Esophagus squamous epithelium (tissue), 5 donors: ENCODE measurements around the gene SFRP4. TPM values are rescaled to one million over a fixed set of nuclear protein-coding genes. Genes with fewer than 3 reads are reported as not detected.
A peak's percentile ranks its signal among the peaks of the same experiment; 100 is the strongest.

Experiments
- DNase-seq: peaks from one replicate; lab custom pipeline; 2025; lab: John Stamatoyannopoulos, UW
- H3K27ac ChIP-seq, 4 donors: fragments of 200-600 bp; sonication (generic); one replicate each; pipeline ENCODE4 v1.5.1; 2016 to 2019; ENCODE audit warnings: mild to moderate bottlenecking in 1 of 4
- H3K27me3 ChIP-seq, 4 donors: fragments of 200-600 bp; sonication (generic); 1 replicate in 3 of 4; 2 replicates in 1 of 4; pipeline versions ENCODE4 v1.5.1 to v1.6.0; 2017 to 2021; ENCODE audit warnings: antibody characterized with exemption in 1 of 4
- H3K36me3 ChIP-seq, 3 donors: fragments of 200-600 bp; sonication (generic); one replicate each; pipeline ENCODE4 v1.5.1; 2016 to 2019
- H3K4me1 ChIP-seq, 3 donors: fragments of 200-600 bp; sonication (generic); one replicate each; pipeline ENCODE4 v1.5.1; 2017 to 2019
- H3K4me3 ChIP-seq, 4 donors: fragments of 200-600 bp; sonication (generic); 1 replicate in 3 of 4; 2 replicates in 1 of 4; pipeline ENCODE4 v1.5.1; 2016 to 2019; ENCODE audit warnings: mild to moderate bottlenecking in 2 of 4, moderate library complexity in 1 of 4
- H3K9me3 ChIP-seq, 3 donors: fragments of 200-600 bp; sonication (generic); one replicate each; pipeline ENCODE4 v1.5.1; 2016 to 2019
- CTCF ChIP-seq, 6 experiments: fragments of 450-650 bp in 4 of 6; fragments of 200-600 bp in 2 of 6; sonication (generic) in 2 of 6; IDR thresholded peaks; one replicate each; pipeline ENCODE4 v1.5.1; 2016 to 2019; ENCODE audit warnings: antibody characterized with exemption in 6 of 6, mild to moderate bottlenecking in 4 of 6, moderate library complexity in 4 of 6
- POLR2A ChIP-seq, 4 donors: fragments of 450-650 bp; IDR thresholded peaks; one replicate each; pipeline ENCODE4 v1.6.1; 2017; ENCODE audit warnings: antibody characterized with exemption in 4 of 4, mild to moderate bottlenecking in 4 of 4, moderate library complexity in 3 of 4
- WGBS, 2 donors: methylation state at CpG; one replicate each; pipeline ENCODE4 v1.1.5; 2018; 5-methylcytosine and 5-hydroxymethylcytosine counted together
- intact Hi-C: fragments of 100-400 bp; cut with DNase I; formaldehyde crosslinking; loops from one replicate; pipeline ENCODE4 v1.15.0; 2022
- total RNA-seq, 4 donors: library from RNA; depleted of rRNA; stranded (reverse); fragments of >200 nt; gene quantifications; one replicate each; pipeline ENCODE4 v1.1.0, GENCODE V29; 2016
- donor health status: DM: yes; HTN: yes; CAD: no.

Gene SFRP4
- total RNA-seq, 4 donors from 2014 or later = 0.21 to 0.57 TPM; not detected in 2

GRCh38 chr7:37927773-37928444, 11.3 kb upstream of the SFRP4 start:
- intact Hi-C loops = no loop called here
- 57 to 92% methylated on average over 2 of the region's 2 CpGs for WGBS, 2 donors

GRCh38 chr7:37925620-37926019, 9.0 kb upstream of the SFRP4 start:
- no peak for DNase-seq
- H3K36me3 ChIP-seq = no peaks in the 10 kb centered on the region
- peaks cover 2 to 14% (median 4%) of the 10 kb centered on the region in 3 donors for H3K4me1 ChIP-seq
- H3K9me3 ChIP-seq = peaks cover 0 to 6% (median 0%) of the 10 kb centered on the region in 3 donors
- peaks cover 0 to 14% (median 0%) of the 10 kb centered on the region in 4 donors for H3K27me3 ChIP-seq
- intact Hi-C loops = no loop called here
- WGBS, 2 donors = 82 to 88% methylated on average over 1 of the region's 1 CpG
- no peak overlapping the region for H3K27ac ChIP-seq
- H3K4me3 ChIP-seq = no peak overlapping the region
- TF ChIP-seq CTCF (IDR thresholded peaks at IDR 0.05) (no peak), POLR2A (IDR thresholded peaks at IDR 0.05) (no peak)

More at GRCh38 chr7:37927773-37928444, 11.3 kb upstream of the SFRP4 start:
- no peak for TF ChIP-seq CTCF (IDR thresholded peaks at IDR 0.05)
- TF ChIP-seq POLR2A (IDR thresholded peaks at IDR 0.05) = no peak
- no peak overlapping the region for H3K4me3 ChIP-seq
- H3K9me3 ChIP-seq = peaks cover 0 to 6% (median 0%) of the 10 kb centered on the region in 3 donors
- H3K4me1 ChIP-seq = no peaks in the 10 kb centered on the region
- no peaks in the 10 kb centered on the region for H3K36me3 ChIP-seq
- no peak for DNase-seq
- H3K27me3 ChIP-seq = no peaks in the 10 kb centered on the region
- no peak overlapping the region for H3K27ac ChIP-seq

- Histone ChIP-seq H3K9me3 (peaks cover 0 to 6% (median 0%) of the 10 kb centered on the region in 3 donors), H3K4me3 (no peak overlapping the region), H3K27me3 (peaks cover 0 to 24% (median 0%) of the 10 kb centered on the region in 4 donors), H3K27ac (no peak overlapping the region), H3K36me3 (no peaks in the 10 kb centered on the region), H3K4me1 (peaks cover 4 to 20% (median 8%) of the 10 kb centered on the region in 3 donors)
- WGBS, 2 donors = 13 to 58% methylated on average over 3 of the region's 3 CpGs
- no peak for DNase-seq
- TF ChIP-seq POLR2A (IDR thresholded peaks at IDR 0.05) = no peak
- TF ChIP-seq CTCF (IDR thresholded peaks at IDR 0.05) = no peak
- intact Hi-C loops = no loop called here
Observed at GRCh38 chr7:37924491-37925041, 7.9 kb upstream of the SFRP4 start.

- WGBS, 2 donors = 43 to 67% methylated on average over 1 of the region's 1 CpG
- intact Hi-C loops = no loop called here
- DNase-seq = no peak
- no peak overlapping the region for H3K4me3 ChIP-seq
- H3K27me3 ChIP-seq = peaks cover 0 to 28% (median 0%) of the 10 kb centered on the region in 4 donors
- no peak overlapping the region for H3K27ac ChIP-seq
- H3K36me3 ChIP-seq = no peaks in the 10 kb centered on the region
- TF ChIP-seq CTCF (IDR thresholded peaks at IDR 0.05) = no peak
- no peak for TF ChIP-seq POLR2A (IDR thresholded peaks at IDR 0.05)
- H3K9me3 ChIP-seq = peaks cover 0 to 6% (median 0%) of the 10 kb centered on the region in 3 donors
- peaks cover 4 to 20% (median 8%) of the 10 kb centered on the region in 3 donors for H3K4me1 ChIP-seq
Observed at GRCh38 chr7:37923996-37924395, 7.4 kb upstream of the SFRP4 start.

GRCh38 chr7:37921876-37922275, 5.3 kb upstream of the SFRP4 start:
- peaks cover 4 to 28% (median 8%) of the 10 kb centered on the region in 3 donors for H3K4me1 ChIP-seq
- DNase-seq = no peak
- no peak for TF ChIP-seq POLR2A (IDR thresholded peaks at IDR 0.05)
- TF ChIP-seq CTCF (IDR thresholded peaks at IDR 0.05) = no peak
- intact Hi-C loops = no loop called here
- 64% methylated on average over 4 of the region's 4 CpGs for WGBS, 2 donors
- no peak overlapping the region for H3K27ac ChIP-seq
- peaks cover 0 to 48% (median 0%) of the 10 kb centered on the region in 4 donors for H3K27me3 ChIP-seq
- H3K36me3 ChIP-seq = no peaks in the 10 kb centered on the region
- H3K4me3 ChIP-seq = peak overlapping the region in 1 of 4 donors; percentile 60
- peaks cover 0 to 6% (median 0%) of the 10 kb centered on the region in 3 donors for H3K9me3 ChIP-seq
